ENCODE measurements around the gene COG1. TPM values are rescaled to one million over a fixed set of nuclear protein-coding genes. Genes with fewer than 3 reads are reported as not detected.

Gene COG1
- total RNA-seq, 1 donor from 2014 or later: 7.9 TPM

DNA sequence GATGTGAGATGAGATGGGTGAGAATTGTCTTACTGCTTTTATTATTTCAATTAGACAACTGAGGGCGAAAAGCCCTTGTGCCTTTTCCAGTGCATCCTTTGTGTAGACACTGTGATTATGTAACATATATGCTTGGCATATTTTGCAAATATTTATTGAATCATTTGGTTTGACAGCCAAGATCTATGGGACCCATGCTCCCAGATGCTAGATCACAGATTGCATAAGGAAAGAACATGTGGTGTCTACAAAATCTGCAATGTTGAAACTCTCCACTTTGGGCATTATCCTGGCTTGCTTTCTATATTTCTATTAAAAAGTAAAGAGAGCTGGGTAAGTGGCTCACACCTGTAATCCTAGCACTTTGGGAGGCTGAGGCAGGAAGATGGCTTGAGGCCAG, 4.8 kb upstream of the COG1 start:
- TF ChIP-seq, protein P1, sequence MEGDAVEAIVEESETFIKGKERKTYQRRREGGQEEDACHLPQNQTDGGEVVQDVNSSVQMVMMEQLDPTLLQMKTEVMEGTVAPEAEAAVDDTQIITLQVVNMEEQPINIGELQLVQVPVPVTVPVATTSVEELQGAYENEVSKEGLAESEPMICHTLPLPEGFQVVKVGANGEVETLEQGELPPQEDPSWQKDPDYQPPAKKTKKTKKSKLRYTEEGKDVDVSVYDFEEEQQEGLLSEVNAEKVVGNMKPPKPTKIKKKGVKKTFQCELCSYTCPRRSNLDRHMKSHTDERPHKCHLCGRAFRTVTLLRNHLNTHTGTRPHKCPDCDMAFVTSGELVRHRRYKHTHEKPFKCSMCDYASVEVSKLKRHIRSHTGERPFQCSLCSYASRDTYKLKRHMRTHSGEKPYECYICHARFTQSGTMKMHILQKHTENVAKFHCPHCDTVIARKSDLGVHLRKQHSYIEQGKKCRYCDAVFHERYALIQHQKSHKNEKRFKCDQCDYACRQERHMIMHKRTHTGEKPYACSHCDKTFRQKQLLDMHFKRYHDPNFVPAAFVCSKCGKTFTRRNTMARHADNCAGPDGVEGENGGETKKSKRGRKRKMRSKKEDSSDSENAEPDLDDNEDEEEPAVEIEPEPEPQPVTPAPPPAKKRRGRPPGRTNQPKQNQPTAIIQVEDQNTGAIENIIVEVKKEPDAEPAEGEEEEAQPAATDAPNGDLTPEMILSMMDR (IDR thresholded peaks at IDR 0.05; ENCODE audit: insufficient read depth, low read length, severe bottlenecking): no peak
- Histone ChIP-seq H3K4me3 (ENCODE audit: low read depth, low read length) (no peak overlapping the region), H3K36me3 (ENCODE audit: control insufficient read depth, insufficient read depth, low read length) (no peaks in the 10 kb centered on the region), H3K27me3 (ENCODE audit: control insufficient read depth, insufficient read depth, low read length) (no peaks in the 10 kb centered on the region)
- FAIRE-seq: no peak
- DNase-seq (ENCODE audit: low read depth): no peak

DNA sequence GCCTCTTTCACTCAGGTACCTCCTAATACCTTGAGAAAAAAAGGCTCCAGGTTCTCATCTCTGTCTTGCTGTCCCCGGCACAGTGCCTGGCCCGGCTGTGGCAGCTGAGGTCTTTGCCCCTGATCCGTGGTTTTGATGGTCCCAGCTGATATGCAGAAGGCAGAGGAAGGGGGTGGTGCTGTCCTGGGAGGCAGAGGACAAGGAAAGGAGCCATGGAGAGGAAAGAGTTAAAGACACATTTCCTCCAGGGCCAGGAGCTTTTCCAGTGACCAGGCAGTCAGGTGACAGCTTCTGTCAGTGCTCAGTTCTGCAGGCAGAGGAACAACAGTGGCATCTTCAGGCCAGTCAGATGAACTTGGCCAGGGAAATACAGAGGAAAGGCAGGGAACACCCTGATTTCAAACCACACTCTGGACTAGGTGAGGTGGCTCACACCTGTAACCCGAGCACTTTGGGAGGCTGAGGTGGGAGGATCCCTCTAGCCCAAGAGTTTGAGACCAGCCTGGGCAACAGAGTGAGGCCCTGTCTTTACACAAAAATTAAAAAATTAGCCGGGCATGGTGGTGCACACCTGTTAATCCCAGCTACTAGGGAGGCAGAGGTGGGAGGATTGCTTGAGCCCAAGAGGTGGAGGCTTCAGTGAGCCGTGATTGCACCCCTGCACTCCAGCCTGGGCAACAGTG, 3.3 kb upstream of the COG1 start:
- FAIRE-seq: no peak
- peak; percentile 38 for DNase-seq (ENCODE audit: low read depth)
- H3K36me3 ChIP-seq (ENCODE audit: control insufficient read depth, insufficient read depth, low read length): no peaks in the 10 kb centered on the region
- no peak overlapping the region for H3K4me3 ChIP-seq (ENCODE audit: low read depth, low read length)
- TF ChIP-seq, protein P1 (IDR thresholded peaks at IDR 0.05; ENCODE audit: insufficient read depth, low read length, severe bottlenecking): peak; percentile 74
- H3K27me3 ChIP-seq (ENCODE audit: control insufficient read depth, insufficient read depth, low read length): no peaks in the 10 kb centered on the region

DNA sequence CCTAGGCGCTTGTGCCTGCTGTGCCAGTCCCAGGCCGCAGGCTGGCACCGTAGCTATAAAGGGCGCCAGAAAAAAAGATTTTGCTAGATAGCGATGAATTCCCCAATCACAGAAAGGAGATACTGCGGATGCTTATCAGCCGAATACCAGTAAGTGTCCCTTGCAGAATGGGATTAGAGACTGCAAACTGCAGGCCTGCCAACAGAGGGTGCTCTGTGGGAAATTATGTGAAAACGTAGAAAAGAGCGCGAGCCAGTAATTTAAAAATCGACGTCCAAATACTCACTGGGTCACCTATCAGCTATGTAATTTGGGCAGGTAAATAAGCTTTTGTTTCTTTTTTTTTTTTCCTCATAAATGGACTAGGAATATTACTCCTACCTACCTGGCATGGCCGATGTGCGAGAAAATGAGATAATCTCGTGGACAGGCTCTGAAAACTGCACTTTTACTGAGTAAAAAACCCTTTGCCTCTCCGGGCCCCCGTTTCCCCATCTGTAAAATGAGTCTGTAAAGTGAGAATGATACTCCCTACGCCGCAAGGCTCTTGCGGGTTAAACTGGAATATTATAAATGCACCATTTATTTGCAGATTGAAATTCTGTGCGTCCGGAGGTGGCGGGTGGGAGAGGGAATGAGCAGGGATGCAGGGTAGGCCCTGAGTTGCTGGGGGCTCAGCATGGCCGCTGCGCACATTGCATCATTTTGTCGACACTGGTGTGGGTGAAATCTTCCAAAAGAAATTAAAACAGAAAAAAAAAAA, 1.2 kb upstream of the COG1 start:
- FAIRE-seq (no peak), DNase-seq (ENCODE audit: low read depth) (peak; percentile 69)
- TF ChIP-seq, protein P1 (IDR thresholded peaks at IDR 0.05; ENCODE audit: insufficient read depth, low read length, severe bottlenecking): peak; percentile 67
- Histone ChIP-seq H3K4me3 (ENCODE audit: low read depth, low read length) (peak overlapping the region; percentile 94), H3K27me3 (ENCODE audit: control insufficient read depth, insufficient read depth, low read length) (no peaks in the 10 kb centered on the region), H3K36me3 (ENCODE audit: control insufficient read depth, insufficient read depth, low read length) (no peaks in the 10 kb centered on the region)

DNA sequence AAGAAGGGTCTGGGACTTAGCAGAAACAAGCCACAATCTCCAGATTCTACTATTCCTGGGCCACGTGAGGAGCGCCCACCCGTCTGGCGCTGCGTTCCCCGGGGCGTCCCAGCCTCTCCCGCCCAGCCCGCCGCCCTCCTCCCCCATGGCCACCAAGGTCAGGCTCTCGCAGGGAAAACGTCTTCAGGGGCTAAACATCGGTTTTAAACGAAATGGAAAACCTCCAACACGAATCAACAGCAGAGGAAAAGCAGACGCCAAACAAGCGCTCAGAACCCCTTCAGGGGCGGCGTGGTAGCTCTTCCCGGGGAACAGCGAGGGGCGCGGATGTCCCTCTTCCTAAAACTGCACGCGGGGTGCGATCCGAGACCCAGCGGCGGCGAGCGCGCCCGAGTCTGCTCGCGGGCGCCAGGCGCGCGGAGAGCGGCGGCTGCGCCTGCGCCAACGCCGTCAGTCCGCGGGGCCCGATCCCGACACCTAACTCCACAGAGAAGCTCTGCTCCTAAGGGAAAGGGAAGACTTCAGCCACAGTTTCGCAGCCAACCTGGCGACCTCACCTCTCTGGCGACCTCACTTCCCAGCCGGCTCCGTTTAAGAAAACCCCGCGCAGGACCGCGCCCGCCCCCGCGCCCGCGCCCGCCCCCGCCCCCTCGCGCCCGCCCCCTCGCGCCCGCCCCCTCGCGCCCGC, 505 bp upstream of the COG1 start:
- TF ChIP-seq, protein P1 (IDR thresholded peaks at IDR 0.05; ENCODE audit: insufficient read depth, low read length, severe bottlenecking): no peak
- DNase-seq (ENCODE audit: low read depth) (peak; percentile 49), FAIRE-seq (no peak)
- H3K4me3 ChIP-seq (ENCODE audit: low read depth, low read length): peak overlapping the region; percentile 94
- H3K27me3 ChIP-seq (ENCODE audit: control insufficient read depth, insufficient read depth, low read length): no peaks in the 10 kb centered on the region
- peaks cover 4% of the 10 kb centered on the region for H3K36me3 ChIP-seq (ENCODE audit: control insufficient read depth, insufficient read depth, low read length)

DNA sequence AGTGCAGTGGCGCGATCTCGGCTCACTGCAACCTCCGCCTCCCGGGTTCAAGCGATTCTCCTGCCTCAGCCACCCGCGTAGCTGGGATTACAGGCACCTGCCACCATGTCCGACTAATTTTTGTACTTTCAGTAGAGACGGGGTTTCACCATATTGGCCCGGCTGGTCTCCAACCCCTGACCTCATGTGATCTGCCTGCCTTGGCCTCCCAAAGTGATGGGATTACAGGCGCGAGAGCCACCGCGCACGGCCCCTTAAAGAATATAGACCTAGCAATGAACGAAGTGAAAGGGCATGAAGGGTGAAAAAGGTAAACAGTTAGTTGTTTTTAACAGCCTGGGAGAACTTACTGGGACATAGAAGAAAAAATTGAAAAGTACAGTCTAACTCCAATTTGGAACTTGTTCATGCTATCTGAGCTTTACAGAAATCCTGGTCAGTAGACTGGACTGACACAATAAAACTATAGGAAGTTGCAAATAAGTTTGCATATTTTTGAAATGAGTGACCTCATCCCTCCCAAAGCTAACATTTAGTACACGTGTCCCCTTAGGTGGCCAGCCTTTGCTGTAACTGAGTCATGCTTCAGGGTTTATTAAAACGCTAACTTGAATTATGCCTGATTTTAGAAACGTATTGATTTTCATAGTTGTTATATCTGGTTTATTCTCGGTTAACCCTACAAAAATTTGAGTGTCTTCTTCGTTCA, 1.8 kb downstream of the COG1 start:
- peaks cover 12% of the 10 kb centered on the region for H3K36me3 ChIP-seq (ENCODE audit: control insufficient read depth, insufficient read depth, low read length)
- no peak for FAIRE-seq

More for the DNA sequence above, 1.8 kb downstream of the COG1 start:
- no peak overlapping the region for H3K4me3 ChIP-seq (ENCODE audit: low read depth, low read length)
- H3K27me3 ChIP-seq (ENCODE audit: control insufficient read depth, insufficient read depth, low read length): no peaks in the 10 kb centered on the region
- TF ChIP-seq, protein P1 (IDR thresholded peaks at IDR 0.05; ENCODE audit: insufficient read depth, low read length, severe bottlenecking): no peak
- peak; percentile 38 for DNase-seq (ENCODE audit: low read depth)
